ENCODE results near the gene PKN1.

The PKN1 gene

GRCh38 chr19:14463747-14464146 is 30.6 kb downstream of the PKN1 start:
- no peak for ATAC-seq
- TF ChIP-seq BACH2 (CRISPR knock-in tag; IDR thresholded peaks at IDR 0.05; ENCODE audit: borderline replicate concordance) (no peak), ZC3H10 (CRISPR knock-in tag; IDR thresholded peaks at IDR 0.05) (no peak), CSDC2 (CRISPR knock-in tag; IDR thresholded peaks at IDR 0.05) (no peak), ISL1 (CRISPR knock-in tag; IDR thresholded peaks at IDR 0.05) (no peak), ESRRG (CRISPR knock-in tag; IDR thresholded peaks at IDR 0.05) (no peak), PPARA (CRISPR knock-in tag; IDR thresholded peaks at IDR 0.05; ENCODE audit: borderline replicate concordance) (no peak), CREB5 (CRISPR knock-in tag; IDR thresholded peaks at IDR 0.05; ENCODE audit: low read depth) (no peak), ARNTL (CRISPR knock-in tag; IDR thresholded peaks at IDR 0.05; ENCODE audit: borderline replicate concordance, low read depth) (no peak), OSR1 (CRISPR knock-in tag; IDR thresholded peaks at IDR 0.05) (no peak), RARB (CRISPR knock-in tag; IDR thresholded peaks at IDR 0.05) (no peak), ZNF8 (CRISPR knock-in tag; IDR thresholded peaks at IDR 0.05) (no peak), ZNF565 (CRISPR knock-in tag; conservative IDR thresholded peaks at IDR 0.05; ENCODE audit: low read depth) (no peak), ZNF70 (CRISPR knock-in tag; IDR thresholded peaks at IDR 0.05) (no peak), ZFP30 (CRISPR knock-in tag; IDR thresholded peaks at IDR 0.05) (no peak), TCF4 (CRISPR knock-in tag; IDR thresholded peaks at IDR 0.05; ENCODE audit: borderline replicate concordance) (no peak)
- TF ChIP-seq, protein P1, sequence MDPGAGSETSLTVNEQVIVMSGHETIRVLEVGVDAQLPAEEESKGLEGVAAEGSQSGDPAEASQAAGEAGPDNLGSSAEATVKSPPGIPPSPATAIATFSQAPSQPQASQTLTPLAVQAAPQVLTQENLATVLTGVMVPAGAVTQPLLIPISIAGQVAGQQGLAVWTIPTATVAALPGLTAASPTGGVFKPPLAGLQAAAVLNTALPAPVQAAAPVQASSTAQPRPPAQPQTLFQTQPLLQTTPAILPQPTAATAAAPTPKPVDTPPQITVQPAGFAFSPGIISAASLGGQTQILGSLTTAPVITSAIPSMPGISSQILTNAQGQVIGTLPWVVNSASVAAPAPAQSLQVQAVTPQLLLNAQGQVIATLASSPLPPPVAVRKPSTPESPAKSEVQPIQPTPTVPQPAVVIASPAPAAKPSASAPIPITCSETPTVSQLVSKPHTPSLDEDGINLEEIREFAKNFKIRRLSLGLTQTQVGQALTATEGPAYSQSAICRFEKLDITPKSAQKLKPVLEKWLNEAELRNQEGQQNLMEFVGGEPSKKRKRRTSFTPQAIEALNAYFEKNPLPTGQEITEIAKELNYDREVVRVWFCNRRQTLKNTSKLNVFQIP (CRISPR knock-in tag; IDR thresholded peaks at IDR 0.05; ENCODE audit: borderline replicate concordance, low read depth) = no peak

- TF ChIP-seq SNAI2 (CRISPR knock-in tag; IDR thresholded peaks at IDR 0.05) (no peak), ZFP30 (CRISPR knock-in tag; IDR thresholded peaks at IDR 0.05) (no peak), ZNF8 (CRISPR knock-in tag; IDR thresholded peaks at IDR 0.05) (no peak), TCF4 (CRISPR knock-in tag; IDR thresholded peaks at IDR 0.05; ENCODE audit: borderline replicate concordance) (no peak), ZNF565 (CRISPR knock-in tag; conservative IDR thresholded peaks at IDR 0.05; ENCODE audit: low read depth) (no peak)
- TF ChIP-seq, protein P2, sequence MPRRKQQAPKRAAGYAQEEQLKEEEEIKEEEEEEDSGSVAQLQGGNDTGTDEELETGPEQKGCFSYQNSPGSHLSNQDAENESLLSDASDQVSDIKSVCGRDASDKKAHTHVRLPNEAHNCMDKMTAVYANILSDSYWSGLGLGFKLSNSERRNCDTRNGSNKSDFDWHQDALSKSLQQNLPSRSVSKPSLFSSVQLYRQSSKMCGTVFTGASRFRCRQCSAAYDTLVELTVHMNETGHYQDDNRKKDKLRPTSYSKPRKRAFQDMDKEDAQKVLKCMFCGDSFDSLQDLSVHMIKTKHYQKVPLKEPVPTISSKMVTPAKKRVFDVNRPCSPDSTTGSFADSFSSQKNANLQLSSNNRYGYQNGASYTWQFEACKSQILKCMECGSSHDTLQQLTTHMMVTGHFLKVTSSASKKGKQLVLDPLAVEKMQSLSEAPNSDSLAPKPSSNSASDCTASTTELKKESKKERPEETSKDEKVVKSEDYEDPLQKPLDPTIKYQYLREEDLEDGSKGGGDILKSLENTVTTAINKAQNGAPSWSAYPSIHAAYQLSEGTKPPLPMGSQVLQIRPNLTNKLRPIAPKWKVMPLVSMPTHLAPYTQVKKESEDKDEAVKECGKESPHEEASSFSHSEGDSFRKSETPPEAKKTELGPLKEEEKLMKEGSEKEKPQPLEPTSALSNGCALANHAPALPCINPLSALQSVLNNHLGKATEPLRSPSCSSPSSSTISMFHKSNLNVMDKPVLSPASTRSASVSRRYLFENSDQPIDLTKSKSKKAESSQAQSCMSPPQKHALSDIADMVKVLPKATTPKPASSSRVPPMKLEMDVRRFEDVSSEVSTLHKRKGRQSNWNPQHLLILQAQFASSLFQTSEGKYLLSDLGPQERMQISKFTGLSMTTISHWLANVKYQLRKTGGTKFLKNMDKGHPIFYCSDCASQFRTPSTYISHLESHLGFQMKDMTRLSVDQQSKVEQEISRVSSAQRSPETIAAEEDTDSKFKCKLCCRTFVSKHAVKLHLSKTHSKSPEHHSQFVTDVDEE (CRISPR knock-in tag; IDR thresholded peaks at IDR 0.05) = no peak
- no peak for ATAC-seq
These were observed 34.3 kb downstream of the PKN1 start for GRCh38 chr19:14467391-14467790.

- ATAC-seq = no peak
- TF ChIP-seq ZC3H10 (CRISPR knock-in tag; IDR thresholded peaks at IDR 0.05) = no peak
- no peak for TF ChIP-seq CREB5 (CRISPR knock-in tag; IDR thresholded peaks at IDR 0.05; ENCODE audit: low read depth)
- TF ChIP-seq, protein P2 (CRISPR knock-in tag; IDR thresholded peaks at IDR 0.05) = no peak
- TF ChIP-seq TOX (CRISPR knock-in tag; IDR thresholded peaks at IDR 0.05; ENCODE audit: borderline replicate concordance) = no peak
- no peak for TF ChIP-seq ESRRG (CRISPR knock-in tag; IDR thresholded peaks at IDR 0.05)
- TF ChIP-seq, protein P1 (CRISPR knock-in tag; IDR thresholded peaks at IDR 0.05; ENCODE audit: borderline replicate concordance, low read depth) = no peak
- TF ChIP-seq ZFP30 (CRISPR knock-in tag; IDR thresholded peaks at IDR 0.05) = no peak
- TF ChIP-seq ARNTL (CRISPR knock-in tag; IDR thresholded peaks at IDR 0.05; ENCODE audit: borderline replicate concordance, low read depth) = no peak
- no peak for TF ChIP-seq ZFP3 (CRISPR knock-in tag; IDR thresholded peaks at IDR 0.05)
- no peak for TF ChIP-seq OSR1 (CRISPR knock-in tag; IDR thresholded peaks at IDR 0.05)
- TF ChIP-seq ZNF70 (CRISPR knock-in tag; IDR thresholded peaks at IDR 0.05) = no peak
- no peak for TF ChIP-seq BACH2 (CRISPR knock-in tag; IDR thresholded peaks at IDR 0.05; ENCODE audit: borderline replicate concordance)
- TF ChIP-seq SNAI2 (CRISPR knock-in tag; IDR thresholded peaks at IDR 0.05) = no peak
- TF ChIP-seq PATZ1 (CRISPR knock-in tag; IDR thresholded peaks at IDR 0.05; ENCODE audit: borderline replicate concordance) = no peak
- TF ChIP-seq, protein P3, sequence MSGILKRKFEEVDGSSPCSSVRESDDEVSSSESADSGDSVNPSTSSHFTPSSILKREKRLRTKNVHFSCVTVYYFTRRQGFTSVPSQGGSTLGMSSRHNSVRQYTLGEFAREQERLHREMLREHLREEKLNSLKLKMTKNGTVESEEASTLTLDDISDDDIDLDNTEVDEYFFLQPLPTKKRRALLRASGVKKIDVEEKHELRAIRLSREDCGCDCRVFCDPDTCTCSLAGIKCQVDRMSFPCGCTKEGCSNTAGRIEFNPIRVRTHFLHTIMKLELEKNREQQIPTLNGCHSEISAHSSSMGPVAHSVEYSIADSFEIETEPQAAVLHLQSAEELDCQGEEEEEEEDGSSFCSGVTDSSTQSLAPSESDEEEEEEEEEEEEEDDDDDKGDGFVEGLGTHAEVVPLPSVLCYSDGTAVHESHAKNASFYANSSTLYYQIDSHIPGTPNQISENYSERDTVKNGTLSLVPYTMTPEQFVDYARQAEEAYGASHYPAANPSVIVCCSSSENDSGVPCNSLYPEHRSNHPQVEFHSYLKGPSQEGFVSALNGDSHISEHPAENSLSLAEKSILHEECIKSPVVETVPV (CRISPR knock-in tag; IDR thresholded peaks at IDR 0.05) = no peak
These were observed 34.7 kb downstream of the PKN1 start for GRCh38 chr19:14467816-14468215.
